Activated CD4-positive, alpha-beta T cell treated with anti-CD3 and anti-CD28 coated beads, Interleukin-2, Interleukin-4, amounts not matched to agents 100 ng/mL and 50 ng/mL, durations not matched to agents 16 hours and 8 hours (primary cell): Measurements from ENCODE around the gene LITAFD.
"Not testable (repeated sequence)": the region's sequence is repeated elsewhere in the genome, so short reads cannot be mapped to it uniquely, and the experiment has no call there.

Source experiments
- DNase-seq: peaks from one replicate; pipeline ENCODE4 v3.0.0-alpha.2; 2020; ENCODE audit warnings: low spot score

LITAFD gene

DNA sequence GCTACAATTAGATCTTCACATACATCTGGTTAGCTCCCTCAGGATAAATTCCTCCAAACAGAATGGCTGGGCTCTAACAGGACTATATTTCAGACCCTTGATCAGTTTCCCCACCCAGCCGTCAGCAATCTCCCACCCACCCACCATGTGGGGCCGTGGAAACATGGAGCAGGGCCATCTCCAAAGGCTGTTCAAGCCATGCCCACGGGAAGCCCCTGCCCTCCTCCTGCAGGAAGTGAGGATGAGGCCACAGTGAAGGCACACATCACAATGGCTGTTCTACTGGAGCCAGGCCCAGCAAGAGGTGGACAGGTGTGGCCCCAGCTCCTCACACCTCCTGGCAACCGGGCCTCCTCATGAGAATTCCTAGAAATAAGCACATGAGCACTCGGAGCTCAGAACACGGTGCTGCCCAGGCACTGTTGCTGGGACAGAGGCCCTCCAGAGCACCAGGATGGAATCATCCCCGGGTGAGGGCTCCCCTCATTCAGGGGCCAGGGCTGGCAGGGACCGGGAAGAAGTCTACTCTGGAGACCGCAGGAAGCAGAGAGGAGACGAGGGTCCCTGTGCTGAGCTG lies at the start of gene LITAFD:
TSS of gene LITAFD (plus strand) at position 311 of the 577 bp plus-strand sequence. CDS start 2,005 bp downstream, outside the sequence.
- DNase-seq = no peak

DNA sequence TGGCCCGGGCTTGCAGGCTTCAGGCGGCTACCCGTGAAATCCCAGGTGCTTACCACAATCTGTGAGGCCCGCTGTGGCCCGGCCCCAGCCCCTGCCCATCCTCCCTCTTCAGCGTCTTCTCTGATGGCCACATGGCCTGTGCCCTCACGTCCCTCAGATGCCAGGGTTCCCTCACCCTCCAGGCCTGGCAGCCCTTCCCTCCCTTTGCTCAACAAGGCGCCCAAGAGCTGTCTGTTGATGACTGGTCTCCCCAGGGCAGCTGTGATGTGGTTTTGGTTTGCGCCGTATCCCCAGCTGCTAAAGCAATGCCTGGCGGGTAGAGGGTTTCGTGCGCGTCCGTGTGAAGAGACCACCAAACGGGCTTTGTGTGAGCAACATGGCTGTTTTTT lies 49.4 kb upstream of the LITAFD start:
- DNase-seq = no peak

DNA sequence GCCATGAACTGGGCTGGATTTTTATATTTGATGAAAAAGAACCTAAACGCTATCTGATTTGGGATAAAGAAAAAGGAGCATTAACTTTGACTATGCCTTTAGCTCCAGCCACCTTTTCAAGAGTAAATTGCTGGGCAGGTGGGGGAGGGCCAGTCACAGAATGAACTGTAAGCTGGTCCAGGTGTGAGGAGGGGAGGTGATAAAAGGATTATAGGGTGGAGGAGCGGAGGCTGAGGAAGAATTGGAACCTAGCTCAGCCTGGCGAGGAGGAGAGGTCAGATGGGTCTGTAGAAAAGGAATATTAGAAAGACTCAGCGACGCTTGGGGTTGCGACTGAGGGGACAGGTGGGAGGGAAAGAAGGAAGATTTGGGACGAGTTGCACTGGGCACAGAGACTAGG lies 45.4 kb upstream of the LITAFD start:
- not testable (repeated sequence) for DNase-seq

DNA sequence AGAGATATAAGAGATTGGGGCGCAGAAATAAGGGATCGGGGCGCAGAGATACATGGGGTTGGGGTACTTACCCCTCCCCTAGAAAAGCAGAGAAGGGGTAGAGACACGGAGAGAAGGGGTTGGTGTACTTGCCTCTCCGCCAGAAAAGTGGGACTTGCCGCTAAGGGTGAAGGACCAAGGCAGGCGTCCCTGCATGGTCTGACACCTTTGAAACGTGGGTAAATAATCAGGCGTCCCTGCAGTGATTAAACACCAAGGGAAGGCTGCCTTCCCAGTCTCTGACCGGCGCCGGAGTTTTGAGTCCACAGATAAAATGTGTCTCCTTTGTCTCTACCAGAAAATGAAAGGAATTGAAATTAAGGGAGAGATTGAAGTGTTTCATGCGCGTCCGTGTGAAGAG lies 44.6 kb upstream of the LITAFD start:
- DNase-seq = not testable (repeated sequence)

DNA sequence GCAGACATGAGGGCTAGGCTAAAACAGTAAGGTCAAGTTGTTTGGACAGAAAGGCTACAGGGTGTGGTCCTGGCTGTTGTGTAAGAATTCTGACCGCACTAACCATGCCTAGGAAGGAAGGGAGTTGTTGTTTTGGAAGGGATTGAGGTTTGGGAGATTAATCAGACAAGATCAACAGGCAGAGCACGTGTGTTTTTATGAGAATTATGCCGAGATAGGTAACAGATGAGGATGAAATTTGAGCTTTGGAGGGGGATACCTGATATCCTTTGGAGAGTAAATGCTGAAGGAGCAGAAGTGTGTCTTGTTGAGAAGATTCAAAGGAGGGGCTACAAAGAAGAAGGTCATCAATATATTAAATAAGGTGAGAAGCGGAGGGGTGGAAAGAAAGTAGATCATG lies 40.1 kb upstream of the LITAFD start:
- not testable (repeated sequence) for DNase-seq

DNA sequence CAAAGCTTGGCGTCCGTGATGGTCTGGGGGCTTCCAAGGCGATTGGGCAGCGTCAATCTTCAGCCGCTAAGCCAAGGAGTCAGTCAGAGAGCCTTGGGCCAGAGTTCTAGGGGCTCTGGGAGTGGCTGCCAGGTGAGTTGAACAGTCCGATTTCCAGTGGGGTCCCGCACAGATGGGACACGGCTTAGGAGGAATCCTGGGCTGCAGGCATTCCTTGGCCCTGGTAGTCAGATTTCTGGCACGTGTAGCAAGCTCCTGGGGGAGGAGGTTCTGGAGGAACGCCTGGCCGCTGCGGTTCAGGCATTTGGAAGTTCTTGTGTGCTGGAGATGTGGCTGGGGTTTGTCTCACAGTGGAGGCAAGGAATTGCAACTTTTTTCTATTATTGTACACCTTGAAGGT lies 38.9 kb upstream of the LITAFD start:
- not testable (repeated sequence) for DNase-seq

DNA sequence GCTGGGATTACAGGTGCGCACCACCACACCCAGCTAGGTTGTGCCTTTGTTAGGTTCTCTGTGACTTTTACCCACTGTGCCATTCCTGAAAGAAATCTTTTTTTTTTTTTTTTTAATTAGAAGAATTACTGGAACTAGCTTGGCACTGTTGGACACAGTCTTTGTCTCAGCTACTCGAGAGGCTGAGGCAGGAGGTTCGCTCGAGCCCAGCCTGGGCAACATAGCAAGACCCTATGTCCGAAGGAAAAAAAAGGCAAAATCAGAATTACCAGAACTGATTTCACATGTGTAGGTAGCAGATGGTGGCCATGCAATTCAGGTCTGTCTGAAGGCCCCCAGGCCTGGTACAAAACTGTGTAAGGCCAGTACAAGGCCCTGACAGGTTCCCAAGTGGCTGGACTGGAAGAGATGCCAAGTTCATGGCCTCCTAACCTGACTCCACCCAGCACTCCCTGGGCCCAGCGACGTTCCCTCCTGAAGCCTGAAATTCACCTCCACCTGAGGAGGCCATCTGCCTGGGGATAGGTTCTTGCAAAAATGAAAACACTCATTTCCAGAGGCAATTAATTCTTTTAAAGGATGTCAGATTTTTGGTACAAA lies 36.4 kb upstream of the LITAFD start:
- DNase-seq = no peak

DNA sequence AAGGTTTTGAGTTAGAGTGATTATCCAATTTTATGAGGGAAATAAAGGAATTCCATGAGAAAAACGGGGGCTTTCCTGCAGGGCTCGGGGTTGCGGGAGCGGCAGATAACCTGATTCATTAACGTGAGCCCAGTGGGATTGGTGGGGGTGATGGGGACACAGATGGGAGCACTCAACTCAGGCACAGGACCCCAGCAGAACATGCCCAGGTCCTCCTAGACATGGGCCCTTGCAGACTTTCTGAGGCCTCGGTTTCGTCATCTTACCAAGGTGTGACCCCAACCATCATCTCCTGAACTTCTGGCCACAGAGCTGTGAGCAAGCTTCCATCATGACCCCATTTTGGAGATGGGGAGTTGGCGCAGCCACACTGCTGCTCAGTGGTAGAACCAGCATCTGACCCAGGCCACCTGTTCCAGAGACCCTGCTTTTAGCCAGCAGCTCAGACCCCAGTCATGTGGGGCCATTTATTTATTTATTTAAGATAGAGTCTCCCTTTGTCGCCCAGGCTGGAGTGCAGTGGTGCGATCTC lies 35.7 kb upstream of the LITAFD start:
- DNase-seq = no peak

DNA sequence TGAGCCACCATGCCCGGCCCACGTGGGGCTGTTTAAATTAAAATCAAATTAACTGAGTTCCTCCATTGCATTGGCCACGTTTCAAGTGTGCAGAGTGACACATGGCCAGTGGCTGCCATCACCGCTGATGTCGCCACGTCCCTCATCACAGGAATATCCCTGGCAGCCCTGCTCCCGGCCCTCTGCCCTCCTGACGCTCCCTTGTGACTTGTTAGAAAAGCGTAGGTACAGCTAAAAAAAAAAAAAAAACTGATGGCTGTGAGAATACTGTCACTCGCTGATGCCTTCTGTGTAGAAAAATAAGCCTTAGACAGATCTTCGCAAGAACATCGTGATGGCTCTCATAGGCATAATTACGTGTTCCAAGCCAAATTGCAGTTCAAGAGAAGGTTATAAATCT lies 35.0 kb upstream of the LITAFD start:
- no peak for DNase-seq

DNA sequence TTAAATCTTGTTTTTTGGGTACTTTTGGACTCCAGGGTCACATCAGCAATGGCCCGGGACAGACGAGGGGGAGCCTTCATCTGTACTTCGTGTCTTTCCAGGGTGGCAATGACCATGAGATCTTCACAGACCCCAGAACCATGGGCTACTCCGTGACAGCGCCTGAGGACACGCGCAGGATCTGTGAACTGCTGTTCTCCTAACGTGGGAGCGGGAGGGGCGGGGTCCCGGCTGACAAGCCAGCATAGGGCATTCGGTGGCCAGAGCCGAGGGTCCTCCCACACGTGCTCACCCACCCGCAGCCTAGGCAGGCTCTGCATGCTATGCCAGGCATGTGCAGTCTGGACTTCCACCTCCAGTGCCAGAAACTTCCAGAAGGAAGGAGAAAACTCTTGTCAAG lies 34.5 kb upstream of the LITAFD start:
- no peak for DNase-seq

DNA sequence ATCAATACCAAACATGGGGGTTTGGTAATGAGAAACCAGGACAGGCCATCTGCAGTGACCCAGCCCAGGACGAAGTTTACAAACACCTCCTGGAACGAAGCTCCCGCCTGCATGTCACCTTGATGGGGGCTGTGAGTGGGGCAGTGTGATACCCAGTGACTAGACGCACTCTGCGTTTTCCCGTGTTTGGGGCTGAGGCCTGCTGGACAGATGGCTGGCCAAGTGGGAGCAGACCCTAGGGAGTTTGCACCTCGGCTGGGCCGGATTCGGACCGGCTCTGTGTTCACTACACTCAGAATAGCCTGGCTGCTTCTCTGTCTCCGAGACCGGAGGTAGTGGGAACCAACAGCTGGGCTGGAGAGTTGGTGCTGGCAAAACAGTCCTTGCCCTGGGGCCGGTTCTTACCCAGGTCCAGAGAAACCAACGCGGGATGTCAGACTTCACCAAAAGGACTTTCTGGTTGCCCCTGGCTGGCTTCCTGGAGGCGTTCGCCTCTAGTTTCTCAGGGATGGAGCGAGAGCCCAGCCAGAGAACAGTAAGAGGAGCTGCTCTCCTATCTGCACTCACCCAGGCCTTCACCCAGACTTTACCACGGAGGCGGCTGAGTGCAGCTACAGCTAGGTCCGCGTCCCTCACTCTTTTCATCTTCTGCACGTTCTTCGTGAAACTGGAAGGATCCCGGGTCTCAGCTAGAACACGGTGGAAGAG lies 33.8 kb upstream of the LITAFD start:
- DNase-seq = no peak

DNA sequence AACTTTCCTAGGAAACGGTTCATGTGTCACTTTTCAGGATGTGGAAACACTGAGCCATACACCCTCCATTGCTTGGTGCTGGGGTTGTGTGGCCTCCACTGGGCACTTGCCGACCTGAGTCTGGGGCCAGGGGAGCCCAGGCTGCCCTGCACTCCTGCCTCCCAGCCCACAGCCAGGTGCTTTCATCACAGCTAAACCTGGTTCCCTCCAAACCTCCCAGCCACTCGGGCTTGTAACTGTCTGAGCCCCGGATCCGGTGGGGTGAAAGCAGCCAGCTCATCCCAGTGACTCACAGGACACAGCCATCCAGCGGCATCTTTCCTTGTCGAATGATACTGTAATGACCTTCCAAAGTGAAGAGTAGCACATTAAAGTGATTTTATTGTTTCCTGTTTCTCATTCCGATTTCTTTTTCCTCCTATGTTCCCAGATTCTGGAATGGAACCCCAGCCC lies 33.2 kb upstream of the LITAFD start:
- no peak for DNase-seq

DNA sequence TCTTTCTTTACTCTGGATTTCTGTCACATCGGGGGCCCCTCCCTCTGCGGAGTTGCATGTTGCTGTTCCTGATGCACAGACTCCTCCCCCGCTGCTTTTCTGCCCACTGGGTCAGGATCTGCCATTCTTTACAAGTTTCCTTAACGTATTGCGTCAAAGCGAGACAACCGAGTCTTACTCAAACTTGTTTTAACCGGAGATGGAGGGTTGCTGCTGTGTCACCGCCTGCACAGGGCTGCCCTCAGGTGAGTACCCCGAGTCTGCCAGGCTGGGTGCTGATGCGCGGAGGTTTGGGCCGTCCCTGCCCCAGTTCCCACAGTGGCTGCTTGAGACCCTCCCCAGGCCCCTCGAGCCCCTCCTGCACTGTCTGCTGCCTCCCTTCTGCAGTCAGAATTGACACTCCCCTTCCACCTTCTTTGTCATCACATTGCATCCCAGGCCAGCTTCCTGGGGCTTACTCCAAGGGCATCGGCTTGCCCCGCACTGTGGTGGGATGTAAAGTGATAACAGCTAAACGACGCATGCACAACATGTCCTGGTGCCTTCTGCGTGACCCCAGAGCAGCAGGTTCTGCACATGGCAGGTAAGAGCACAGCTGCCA lies 32.6 kb upstream of the LITAFD start:
- DNase-seq = no peak

DNA sequence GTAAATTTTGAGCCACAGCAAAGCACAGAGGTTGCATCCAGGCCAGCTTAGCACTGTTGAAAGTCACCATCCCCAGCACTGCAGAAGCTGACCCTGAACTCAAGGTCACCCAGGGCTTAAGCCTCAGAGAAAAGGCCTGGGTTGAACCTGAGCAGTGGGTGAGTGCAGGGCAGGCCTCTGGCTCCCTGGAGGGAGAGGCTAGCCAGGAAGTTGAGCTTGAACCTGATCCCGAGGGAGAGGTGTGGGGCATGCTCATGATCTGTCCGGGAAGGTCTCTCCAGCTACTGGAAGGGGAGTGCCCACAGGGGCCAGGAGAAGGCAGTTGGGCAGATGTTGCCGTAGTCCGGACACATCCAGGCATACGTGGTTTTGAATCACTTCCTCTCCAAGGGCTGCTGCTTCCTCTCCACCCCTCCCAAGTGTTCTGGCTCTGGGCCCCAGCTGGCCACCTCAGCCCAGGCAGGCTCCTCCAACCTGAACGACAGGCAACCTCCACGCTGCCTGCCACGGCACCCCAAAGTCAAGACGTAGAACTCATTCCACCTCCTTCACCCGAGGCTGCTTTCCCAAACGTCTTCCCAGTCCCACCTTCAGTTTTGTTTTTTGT lies 31.8 kb upstream of the LITAFD start:
- DNase-seq = no peak

DNA sequence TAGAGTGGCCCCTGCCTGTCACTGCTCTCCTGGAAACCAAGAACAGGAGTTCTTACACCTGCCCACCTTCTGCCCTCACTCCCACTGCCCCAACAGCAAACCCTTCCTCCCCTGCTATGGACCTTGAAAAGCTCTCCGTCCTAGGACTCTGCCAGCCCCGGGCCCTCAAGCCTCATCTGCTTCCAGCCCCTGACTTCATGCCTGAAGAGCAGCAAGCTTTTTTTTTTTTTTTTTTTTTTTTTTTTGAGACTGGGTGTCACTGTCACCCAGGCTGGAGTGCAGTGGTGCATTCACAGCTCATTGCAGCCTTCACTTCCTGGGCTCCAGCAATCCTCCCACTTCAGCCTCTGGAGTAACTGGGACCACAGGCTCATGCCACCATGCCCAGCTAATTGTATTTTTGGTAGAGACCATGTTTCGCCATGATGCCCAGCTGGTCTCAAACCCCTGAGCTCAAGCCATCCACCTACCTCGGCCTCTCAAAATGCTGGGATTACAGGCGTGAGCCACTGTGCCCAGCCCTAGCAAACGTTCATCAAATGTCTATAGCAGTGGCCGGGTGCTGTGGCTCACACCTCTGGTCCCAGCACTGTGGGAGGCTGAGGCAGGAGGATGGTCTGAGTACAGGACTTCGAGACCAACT lies 30.3 kb upstream of the LITAFD start:
- no peak for DNase-seq

DNA sequence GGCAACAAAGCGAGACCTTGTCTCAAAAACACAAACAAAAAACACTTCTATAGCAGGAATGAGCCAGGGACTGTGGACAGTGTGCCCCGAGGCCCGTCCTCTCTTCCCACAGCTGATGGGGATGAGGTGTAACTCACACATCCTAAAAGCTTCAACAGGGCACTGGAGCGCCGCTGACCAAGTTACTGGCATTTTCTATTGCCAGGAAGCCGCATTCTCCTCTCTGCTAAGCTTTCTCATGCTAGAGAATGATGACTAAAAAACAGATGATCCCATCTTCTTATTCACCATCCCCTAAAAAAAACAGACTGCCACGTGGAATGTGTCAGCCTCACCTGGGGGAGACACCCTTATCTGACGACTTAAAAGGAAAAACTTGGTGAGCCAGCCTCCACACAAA lies 29.6 kb upstream of the LITAFD start:
- no peak for DNase-seq

DNA sequence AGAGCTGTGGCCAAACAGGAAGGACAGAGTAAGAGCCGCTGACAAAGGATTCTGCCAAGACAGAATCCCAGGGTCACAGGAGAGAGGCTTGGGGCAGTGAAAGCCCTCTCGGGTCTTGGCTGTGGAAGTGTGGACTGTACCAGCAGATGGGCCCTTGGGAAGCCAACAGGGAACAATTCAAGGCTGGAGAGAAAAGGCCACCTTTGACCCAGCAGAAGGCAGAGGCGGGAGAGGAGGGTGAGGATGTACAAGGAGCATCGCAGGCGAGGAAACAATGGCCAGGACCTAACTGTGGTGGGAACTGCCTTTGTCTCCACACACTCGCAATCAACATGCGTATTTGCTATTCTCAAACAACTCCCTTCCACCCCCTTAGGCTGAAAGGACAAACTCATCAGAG lies 29.0 kb upstream of the LITAFD start:
- no peak for DNase-seq

DNA sequence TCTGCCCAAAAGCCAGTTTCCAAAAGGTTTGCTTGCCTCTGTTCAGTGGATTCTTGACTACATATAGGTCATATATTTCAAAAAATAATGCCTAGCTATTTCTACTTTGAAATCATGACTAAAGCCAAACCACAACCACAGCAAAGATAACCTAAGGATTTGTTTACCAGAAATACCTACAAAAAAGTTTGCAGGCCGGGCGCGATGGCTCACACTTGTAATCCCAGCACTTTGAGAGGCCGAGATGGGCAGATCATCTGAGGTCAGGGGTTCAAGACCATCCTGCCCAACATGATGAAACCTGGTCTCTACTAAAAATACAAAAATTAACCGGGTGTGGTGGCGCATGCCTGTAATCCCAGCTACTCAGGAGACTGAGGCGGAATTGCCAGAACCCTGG lies 28.5 kb upstream of the LITAFD start:
- no peak for DNase-seq

DNA sequence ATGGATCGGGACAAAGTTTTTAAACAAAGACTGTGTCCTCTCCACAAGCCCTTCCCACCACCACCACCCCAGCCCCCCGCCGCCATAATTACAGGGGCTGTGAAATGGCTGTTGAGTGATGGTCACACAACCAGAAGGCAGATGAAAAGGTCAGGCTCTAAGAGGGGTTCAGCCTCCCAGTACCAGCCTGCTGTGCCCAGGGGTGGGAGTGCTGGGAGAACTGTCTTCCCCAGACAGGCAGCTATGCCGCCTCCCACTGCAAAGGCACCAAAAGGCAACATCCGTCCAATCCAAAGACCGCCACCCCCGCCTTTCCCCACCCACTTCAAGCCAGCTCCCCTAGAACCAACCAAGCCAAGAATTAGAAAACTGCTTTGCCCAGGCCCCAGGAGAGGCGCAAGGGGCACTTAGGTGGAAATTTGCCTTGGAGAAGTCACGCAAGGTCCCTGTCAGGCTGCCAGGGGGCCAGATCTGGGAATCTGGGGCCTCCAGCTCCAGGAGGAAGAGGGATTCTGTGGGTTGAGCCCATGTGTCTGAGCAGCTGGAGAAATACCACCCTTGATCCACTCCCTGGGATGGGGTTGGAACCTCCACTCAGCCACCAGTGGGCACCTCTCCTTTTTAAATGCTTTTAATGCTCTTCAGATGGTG lies 27.7 kb upstream of the LITAFD start:
- no peak for DNase-seq

DNA sequence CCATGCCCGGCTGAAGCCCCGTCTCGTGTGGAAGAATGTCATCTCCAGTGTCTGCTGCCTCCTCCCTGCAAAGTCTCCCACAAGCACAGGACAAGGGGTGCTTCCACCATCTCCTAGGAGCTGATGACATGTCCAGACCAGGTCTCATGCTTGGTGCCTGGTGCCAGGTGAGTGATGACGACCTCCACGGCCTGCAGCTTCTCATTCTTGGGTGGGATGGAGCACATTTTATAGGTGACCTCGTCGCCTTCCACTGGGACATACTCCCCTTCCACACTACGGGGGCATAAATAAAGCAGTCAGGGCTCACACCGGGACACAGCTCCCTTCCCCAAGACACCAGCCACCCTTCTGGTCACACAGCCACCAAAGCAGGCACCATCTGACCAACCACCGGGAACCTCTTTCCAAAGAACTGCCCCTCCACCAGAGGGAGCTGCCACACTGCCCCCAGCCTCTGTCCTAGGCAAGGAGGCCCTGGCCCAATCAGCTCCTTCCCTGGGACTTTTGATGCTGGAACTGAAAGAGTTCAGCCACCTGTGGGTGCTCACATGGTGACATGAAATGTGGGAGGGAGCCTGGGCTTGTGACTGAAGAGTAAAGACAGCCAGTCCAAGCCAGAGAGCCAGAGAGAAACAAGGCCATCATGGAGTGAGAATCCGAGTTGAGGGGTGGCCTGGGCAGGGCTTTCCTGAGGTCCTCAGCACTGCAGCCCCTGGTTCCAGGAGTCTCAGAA lies 26.9 kb upstream of the LITAFD start:
- no peak for DNase-seq

DNA sequence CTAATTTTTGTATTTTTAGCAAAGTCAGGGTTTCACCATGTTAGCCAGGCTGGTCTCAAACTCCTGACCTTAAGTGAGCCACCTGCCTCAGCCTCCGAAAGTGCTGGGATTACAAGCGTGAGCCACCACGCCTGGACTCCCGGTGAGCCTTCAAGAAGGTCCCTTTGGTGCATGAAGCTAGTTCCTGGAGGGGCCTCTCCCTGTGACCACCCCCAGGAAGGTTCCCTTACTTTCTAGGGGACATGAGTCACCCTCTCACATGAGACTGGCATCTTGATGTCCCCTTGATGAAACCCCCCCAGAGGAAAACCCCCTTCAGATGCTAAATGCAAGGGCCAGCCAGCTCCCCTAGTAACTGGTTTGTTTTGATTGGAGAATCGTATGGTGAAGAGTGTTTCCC lies 26.2 kb upstream of the LITAFD start:
- DNase-seq = no peak
